Measurements from ENCODE around the gene CYB5A.

Gene CYB5A

GRCh38 chr18:74284980-74285355 lies 6.8 kb downstream of the CYB5A start:
- no peak for DNase-seq (ENCODE audit: low spot score)
- no peak for TF ChIP-seq CTCF (IDR thresholded peaks at IDR 0.05; ENCODE audit: borderline replicate concordance, control extremely low read depth, extremely low read depth, insufficient read depth, missing control alignments)
- in situ Hi-C loops (cut with MboI; ENCODE audit: low sequenced_read_pairs, unreplicated experiment): no loop called here

- no peak for TF ChIP-seq CTCF (IDR thresholded peaks at IDR 0.05; ENCODE audit: borderline replicate concordance, control extremely low read depth, extremely low read depth, insufficient read depth, missing control alignments)
- in situ Hi-C loops (cut with MboI; ENCODE audit: low sequenced_read_pairs, unreplicated experiment): no loop called here
- DNase-seq (ENCODE audit: low spot score): no peak
These were observed 7.4 kb downstream of the CYB5A start for GRCh38 chr18:74284191-74284979.

GRCh38 chr18:74283646-74284045 lies 8.1 kb downstream of the CYB5A start:
- in situ Hi-C loops (cut with MboI; ENCODE audit: low sequenced_read_pairs, unreplicated experiment): no loop called here
- DNase-seq (ENCODE audit: low spot score): peak; percentile 3
- TF ChIP-seq CTCF (IDR thresholded peaks at IDR 0.05; ENCODE audit: borderline replicate concordance, control extremely low read depth, extremely low read depth, insufficient read depth, missing control alignments): no peak

GRCh38 chr18:74282755-74283554 lies 8.8 kb downstream of the CYB5A start:
- in situ Hi-C loops (cut with MboI; ENCODE audit: low sequenced_read_pairs, unreplicated experiment): no loop called here
- no peak for TF ChIP-seq CTCF (IDR thresholded peaks at IDR 0.05; ENCODE audit: borderline replicate concordance, control extremely low read depth, extremely low read depth, insufficient read depth, missing control alignments)
- peak; percentile 3 for DNase-seq (ENCODE audit: low spot score)

GRCh38 chr18:74281980-74282754 lies 9.6 kb downstream of the CYB5A start:
- DNase-seq (ENCODE audit: low spot score): peak; percentile 21

More at GRCh38 chr18:74281980-74282754, 9.6 kb downstream of the CYB5A start:
- in situ Hi-C loops (cut with MboI; ENCODE audit: low sequenced_read_pairs, unreplicated experiment): no loop called here
- TF ChIP-seq CTCF (IDR thresholded peaks at IDR 0.05; ENCODE audit: borderline replicate concordance, control extremely low read depth, extremely low read depth, insufficient read depth, missing control alignments): no peak
